IMR-90 (cell line): ENCODE results near the gene DDI2. TPM values are rescaled to one million over a fixed set of nuclear protein-coding genes. Genes with fewer than 3 reads are reported as not detected.
"Not testable (repeated sequence)": the region's sequence is repeated elsewhere in the genome, so short reads cannot be mapped to it uniquely, and the experiment has no call there.

ENCODE experiments used
- ATAC-seq: fragments of 200-7000 bp; cut with Tn5 transposase; 2 replicates; pipeline ENCODE4 v1.9.1; 2020; ENCODE audit warnings: low read depth, mild to moderate bottlenecking, moderate library complexity
- BruUV-seq: library from RNA; stranded (reverse); fragments of 400-500 nt; replicated peaks from 2 replicates; lab custom pipeline; 2021; lab: Mats Ljungman, UMichigan
- CTCF ChIA-PET: fragments of 300-600 bp; formaldehyde crosslinking; extraction: SDS; loops from one replicate; lab custom pipeline; 2021; ENCODE audit warnings: antibody characterized with exemption; lab: Yijun Ruan, JAX
- POLR2A ChIA-PET: fragments of 300-600 bp; sonication (Branson Sonifier 250); formaldehyde crosslinking; loops from one replicate; lab custom pipeline; 2022; ENCODE audit warnings: antibody characterized with exemption; ENCODE audit not compliant: unreplicated experiment; lab: Charles Lee
- DNase-seq: peaks from one replicate; pipeline ENCODE4 v3.0.0; 2013
- H2AFZ ChIP-seq: replicated peaks from 2 replicates; pipeline ENCODE3; 2013; ENCODE audit warnings: low read length, mild to moderate bottlenecking; ENCODE audit not compliant: poor library complexity
- H2AK5ac ChIP-seq: 2 replicates; pipeline ENCODE4 v1.6.1; 2013; ENCODE audit warnings: low read depth, low read length, inconsistent platforms
- H2AK9ac ChIP-seq: replicated peaks from 2 replicates; pipeline ENCODE3; 2013; ENCODE audit warnings: mild to moderate bottlenecking, low read depth, low read length, moderate library complexity; ENCODE audit not compliant: poor library complexity
- H2BK120ac ChIP-seq: 2 replicates; pipeline ENCODE4 v1.6.1; 2013; ENCODE audit warnings: low read depth, low read length, inconsistent platforms
- H2BK15ac ChIP-seq: 3 replicates; pipeline ENCODE4 v1.6.1; 2013; ENCODE audit warnings: low read depth, low read length, inconsistent platforms
- H2BK20ac ChIP-seq: 2 replicates; pipeline ENCODE4 v1.6.1; 2013; ENCODE audit warnings: low read depth, mild to moderate bottlenecking, inconsistent platforms, low read length, moderate library complexity
- H2BK5ac ChIP-seq: 2 replicates; pipeline ENCODE4 v1.6.1; 2013; ENCODE audit warnings: mild to moderate bottlenecking, low read depth, low read length, inconsistent platforms; ENCODE audit not compliant: poor library complexity, severe bottlenecking
- H3K14ac ChIP-seq: replicated peaks from 2 replicates; pipeline ENCODE4 v1.6.1; 2013; ENCODE audit warnings: low read depth, low read length, inconsistent platforms
- H3K18ac ChIP-seq: 2 replicates; pipeline ENCODE4 v1.6.1; 2013; ENCODE audit warnings: low read depth, low read length, control low read depth
- H3K23ac ChIP-seq: 2 replicates; pipeline ENCODE4 v1.6.1; 2013; ENCODE audit warnings: low read depth, low read length, inconsistent platforms
- H3K27ac ChIP-seq: 2 replicates; pipeline ENCODE4 v1.5.1; 2013; ENCODE audit warnings: mild to moderate bottlenecking, control low read depth, low read length; ENCODE audit not compliant: insufficient read depth
- H3K27me3 ChIP-seq: 2 replicates; pipeline ENCODE4 v1.6.1; 2013; ENCODE audit warnings: low read length; ENCODE audit not compliant: control insufficient read depth, insufficient read depth
- H3K36me3 ChIP-seq: 2 replicates; pipeline ENCODE4 v1.6.1; 2013; ENCODE audit warnings: low read length, mixed read lengths; ENCODE audit not compliant: control insufficient read depth, insufficient read depth
- H3K4ac ChIP-seq: 2 replicates; pipeline ENCODE4 v1.6.1; 2013; ENCODE audit warnings: low read depth, low read length, inconsistent platforms
- H3K4me1 ChIP-seq: 2 replicates; pipeline ENCODE4 v1.6.1; 2013; ENCODE audit warnings: low read length, mixed read lengths; ENCODE audit not compliant: control insufficient read depth, insufficient read depth
- H3K4me2 ChIP-seq: 2 replicates; pipeline ENCODE4 v1.6.1; 2013; ENCODE audit warnings: low read depth, mild to moderate bottlenecking, control low read depth, low read length, moderate library complexity
- H3K4me3 ChIP-seq: 2 replicates; pipeline ENCODE4 v1.5.1; 2013; ENCODE audit warnings: low read depth, mild to moderate bottlenecking, control low read depth, low read length, moderate library complexity; ENCODE audit not compliant: insufficient read depth
- H3K56ac ChIP-seq: 2 replicates; pipeline ENCODE4 v1.6.1; 2013; ENCODE audit warnings: low read length, inconsistent platforms; ENCODE audit not compliant: insufficient read depth; ENCODE audit errors: extremely low read depth
- H3K79me1 ChIP-seq, 2 experiments: 2 replicates each; pipeline ENCODE4 v1.6.1; 2013; ENCODE audit warnings: low read length in 2 of 2, inconsistent platforms in 1 of 2, low read depth in 1 of 2
- H3K9ac ChIP-seq: 2 replicates; pipeline ENCODE4 v1.6.1; 2013; ENCODE audit warnings: low read depth, low read length, control low read depth
- H3K9me1 ChIP-seq: 2 replicates; pipeline ENCODE4 v1.6.1; 2013; ENCODE audit warnings: low read length, inconsistent platforms; ENCODE audit not compliant: insufficient read depth
- H3K9me3 ChIP-seq: 2 replicates; pipeline ENCODE4 v1.6.1; 2013; ENCODE audit warnings: low read length; ENCODE audit not compliant: control insufficient read depth, insufficient read depth
- H4K20me1 ChIP-seq: 2 replicates; pipeline ENCODE4 v1.6.1; 2013; ENCODE audit warnings: low read length, inconsistent platforms; ENCODE audit not compliant: insufficient read depth
- H4K5ac ChIP-seq: 2 replicates; pipeline ENCODE4 v1.6.1; 2013; ENCODE audit warnings: mild to moderate bottlenecking, low read depth, low read length, control low read depth
- H4K8ac ChIP-seq, 2 experiments: 2 replicates each; pipeline ENCODE4 v1.6.1; 2013; ENCODE audit warnings: low read depth in 2 of 2, low read length in 2 of 2, control low read depth in 1 of 2, inconsistent platforms in 1 of 2
- H4K91ac ChIP-seq: 2 replicates; pipeline ENCODE4 v1.6.1; 2013; ENCODE audit warnings: low read depth, low read length, inconsistent platforms; ENCODE audit not compliant: insufficient read depth
- MAZ ChIP-seq: IDR thresholded peaks from 2 replicates; pipeline ENCODE4 v1.6.1; 2012; ENCODE audit warnings: low read depth, mild to moderate bottlenecking, low read length, improper control_type of control experiment, moderate library complexity, borderline replicate concordance
- RCOR1 ChIP-seq: IDR thresholded peaks from 2 replicates; pipeline ENCODE4 v1.6.1; 2012; ENCODE audit warnings: mild to moderate bottlenecking, low read length, improper control_type of control experiment; ENCODE audit not compliant: insufficient replicate concordance
- WGBS, 2 experiments: methylation state at CpG; one replicate each; pipeline versions ENCODE4 v1.1.5 to v1.1.7; 2013; ENCODE audit warnings: missing lambda C conversion rate in 2 of 2; ENCODE audit not compliant: insufficient read length in 1 of 2; ENCODE audit errors: extremely low coverage in 2 of 2; 5-methylcytosine and 5-hydroxymethylcytosine counted together
- dilution Hi-C: fragments of 300-500 bp; cut with HindIII; formaldehyde crosslinking; loops from one replicate; pipeline ENCODE4 v1.14.3; 2018; ENCODE audit warnings: low sequenced_read_pairs; ENCODE audit not compliant: unreplicated experiment
- in situ Hi-C: fragments of 300-500 bp; cut with MboI; formaldehyde crosslinking; loops from 3 replicates; pipeline ENCODE4 v1.14.3; 2019; ENCODE audit warnings: low sequenced_read_pairs, inconsistent platforms, mixed read lengths
- intact Hi-C: fragments of 100-400 bp; cut with micrococcal nuclease; formaldehyde crosslinking; loops from 2 replicates; pipeline ENCODE4 v1.10.0; 2022
- polyA plus RNA-seq, 3 experiments: library from polyadenylated mRNA; depleted of rRNA; stranded (reverse); fragments of >200 nt; gene quantifications; 2 replicates each; pipeline ENCODE4 v1.2.3, GENCODE V29; 2012; ENCODE audit warnings: low replicate concordance in 1 of 3
- total RNA-seq: library from RNA; depleted of rRNA; stranded (reverse); fragments of >200 nt; gene quantifications from 2 replicates; pipeline ENCODE4 v1.2.3, GENCODE V29; 2012

The DDI2 gene
- total and polyA plus RNA-seq, 2 of the 4 experiments (the other 2 are of a cell fraction) = 6.0 to 13.4 TPM

- Histone ChIP-seq H3K4me3 (no peak overlapping the region), H3K4ac (no peak overlapping the region), H4K91ac (no peak overlapping the region), H3K36me3 (peaks cover 20% of the 10 kb centered on the region), H3K9me3 (no peaks in the 10 kb centered on the region), H2AK5ac (no peak overlapping the region), H3K4me1 (no peaks in the 10 kb centered on the region), H3K4me2 (no peak overlapping the region), H2BK5ac (no peak overlapping the region), H3K79me1 (peaks cover 0 to 24% of the 10 kb centered on the region in 2 experiments; a peak in 2 of 4 replicates), H3K27me3 (no peaks in the 10 kb centered on the region), H3K18ac (no peak overlapping the region), H2BK15ac (no peak overlapping the region), H4K8ac (no peak overlapping the region), H3K9me1 (no peaks in the 10 kb centered on the region), H2AK9ac (no peak overlapping the region), H4K20me1 (no peaks in the 10 kb centered on the region; the same call in 1 of the 2 replicates), H3K14ac (no peak overlapping the region), H3K9ac (no peak overlapping the region), H2BK20ac (no peak overlapping the region), H2AFZ (no peak overlapping the region), H3K56ac (no peak overlapping the region), H3K23ac (no peak overlapping the region), H4K5ac (no peak overlapping the region), H3K27ac (no peak overlapping the region), H2BK120ac (no peak overlapping the region)
- no peak for TF ChIP-seq RCOR1
- no peak for TF ChIP-seq MAZ
- dilution Hi-C loops = no loop called here
- WGBS, 2 experiments = no CpG with 5 or more reads among the region's 2 CpGs
- DNase-seq (no peak), ATAC-seq (no peak)
- BruUV-seq = no TSS peak
- POLR2A ChIA-PET = no interaction called here
- in situ Hi-C loops = no loop called here
- CTCF ChIA-PET = no interaction called here
- intact Hi-C loops = no loop called here
These were observed 33.2 kb downstream of the DDI2 start for GRCh38 chr1:15650433-15650832.

- H2BK5ac ChIP-seq, in situ Hi-C loops, H3K27me3 ChIP-seq, H3K4ac ChIP-seq, ATAC-seq, H3K23ac ChIP-seq, H2BK120ac ChIP-seq, H3K9me1 ChIP-seq, H2AK9ac ChIP-seq, H2BK15ac ChIP-seq, H4K91ac ChIP-seq, H3K9me3 ChIP-seq, H2BK20ac ChIP-seq, H3K4me1 ChIP-seq, BruUV-seq, H3K27ac ChIP-seq, H2AFZ ChIP-seq, intact Hi-C loops, H3K4me2 ChIP-seq, DNase-seq, dilution Hi-C loops, H2AK5ac ChIP-seq, H4K5ac ChIP-seq, H3K56ac ChIP-seq, H3K9ac ChIP-seq, H3K4me3 ChIP-seq, H3K18ac ChIP-seq, H4K20me1 ChIP-seq, CTCF ChIA-PET, H3K14ac ChIP-seq, H4K8ac ChIP-seq, POLR2A ChIA-PET: not testable (repeated sequence)
- Histone ChIP-seq H3K79me1 (peaks cover 3 to 20% of the 10 kb centered on the region in 2 experiments; a peak in 3 of 4 replicates), H3K36me3 (peaks cover 21% of the 10 kb centered on the region)
- WGBS, 2 experiments = no CpG with 5 or more reads among the region's 6 CpGs
These were observed 34.9 kb downstream of the DDI2 start for GRCh38 chr1:15652130-15652529.
